CD4-positive, alpha-beta T cell treated with Interleukin-15 for 1 hour (primary cell): ENCODE measurements around the gene CFAP58.
"Not testable (repeated sequence)": the region's sequence is repeated elsewhere in the genome, so short reads cannot be mapped to it uniquely, and the experiment has no call there.

ENCODE experiments used
- DNase-seq: peaks from one replicate; pipeline ENCODE4 v3.0.0-alpha.2; 2020

The CFAP58 gene

GRCh38 chr10:104437226-104437625 is 83.6 kb downstream of the CFAP58 start:
- DNase-seq = no peak

GRCh38 chr10:104440221-104440620 is 86.6 kb downstream of the CFAP58 start:
- no peak for DNase-seq

- no peak for DNase-seq
Measured at GRCh38 chr10:104441329-104442000, 87.8 kb downstream of the CFAP58 start.

- DNase-seq = no peak
Measured at GRCh38 chr10:104445359-104445758, 91.7 kb downstream of the CFAP58 start.

GRCh38 chr10:104446151-104446550 is 92.5 kb downstream of the CFAP58 start:
- no peak for DNase-seq

- no peak for DNase-seq
Measured at GRCh38 chr10:104447331-104447730, 93.7 kb downstream of the CFAP58 start.

- DNase-seq = no peak
Measured at GRCh38 chr10:104447906-104448305, 94.3 kb downstream of the CFAP58 start.

GRCh38 chr10:104449391-104449790 is 95.8 kb downstream of the CFAP58 start:
- no peak for DNase-seq

GRCh38 chr10:104450490-104450889 is 96.9 kb downstream of the CFAP58 start:
- DNase-seq = no peak

GRCh38 chr10:104450954-104451353 is 97.3 kb downstream of the CFAP58 start:
- no peak for DNase-seq

- DNase-seq = no peak
Measured at GRCh38 chr10:104452977-104453376, 99.3 kb downstream of the CFAP58 start.

- DNase-seq = no peak
Measured at GRCh38 chr10:104456802-104457542, 103.3 kb downstream of the CFAP58 start.

GRCh38 chr10:104457543-104457828 is 103.9 kb downstream of the CFAP58 start:
- DNase-seq = no peak

GRCh38 chr10:104465575-104465974 is 111.9 kb downstream of the CFAP58 start:
- DNase-seq = not testable (repeated sequence)

- DNase-seq = not testable (repeated sequence)
Measured at GRCh38 chr10:104468818-104469217, 115.2 kb downstream of the CFAP58 start.

- no peak for DNase-seq
Measured at GRCh38 chr10:104472505-104472904, 118.9 kb downstream of the CFAP58 start.

- DNase-seq = no peak
Measured at GRCh38 chr10:104472957-104473745, 119.5 kb downstream of the CFAP58 start.

GRCh38 chr10:104478380-104478779 is 124.7 kb downstream of the CFAP58 start:
- no peak for DNase-seq

GRCh38 chr10:104479906-104480593 is 126.4 kb downstream of the CFAP58 start:
- no peak for DNase-seq

GRCh38 chr10:104480797-104481196 is 127.2 kb downstream of the CFAP58 start:
- no peak for DNase-seq

GRCh38 chr10:104483582-104483981 is 129.9 kb downstream of the CFAP58 start:
- DNase-seq = no peak

- DNase-seq = no peak
Measured at GRCh38 chr10:104485632-104486031, 132.0 kb downstream of the CFAP58 start.

GRCh38 chr10:104486803-104487202 is 133.2 kb downstream of the CFAP58 start:
- no peak for DNase-seq
